Caco-2 (cell line): Measurements from ENCODE around the gene ACAA1. TPM values are rescaled to one million over a fixed set of nuclear protein-coding genes. Genes with fewer than 3 reads are reported as not detected.
A peak's percentile ranks its signal among the peaks of the same experiment; 100 is the strongest.

ENCODE experiments used
- BruUV-seq: library from RNA; stranded (reverse); fragments of 400-500 nt; replicated peaks from 2 replicates; lab custom pipeline; 2021; lab: Mats Ljungman, UMichigan
- CTCF ChIA-PET: fragments of 300-600 bp; sonication (Branson Sonifier 250); formaldehyde crosslinking; loops from one replicate; lab custom pipeline; 2022; ENCODE audit warnings: antibody characterized with exemption; lab: Charles Lee
- POLR2A ChIA-PET: fragments of 300-600 bp; sonication (Branson Sonifier 250); formaldehyde crosslinking; loops from one replicate; lab custom pipeline; 2022; ENCODE audit warnings: antibody characterized with exemption; lab: Charles Lee
- DNase-seq, 2 experiments: peaks; one replicate each; pipeline versions ENCODE4 v3.0.0 to v3.0.0-alpha.2; 2020 to 2022
- H3K27me3 ChIP-seq: replicated peaks from 2 replicates; pipeline ENCODE4 v1.6.0; 2011; ENCODE audit warnings: low read length; ENCODE audit not compliant: control insufficient read depth, insufficient read depth
- H3K36me3 ChIP-seq: 2 replicates; pipeline ENCODE4 v1.5.1; 2011; ENCODE audit warnings: low read length; ENCODE audit not compliant: control insufficient read depth, insufficient read depth
- H3K4me1 ChIP-seq: fragments of 250-450 bp; sonication (Bioruptor Pico); 2 replicates; pipeline ENCODE4 v1.5.1; 2020; ENCODE audit warnings: mild to moderate bottlenecking
- H3K4me3 ChIP-seq: 2 replicates; pipeline ENCODE4 v1.5.1; 2011; ENCODE audit warnings: low read depth, mild to moderate bottlenecking, control low read depth, low read length
- H3K9me3 ChIP-seq: fragments of 250-450 bp; sonication (Bioruptor Pico); 2 replicates; pipeline ENCODE4 v1.5.1; 2020; ENCODE audit warnings: mild to moderate bottlenecking, moderate library complexity
- H3K27ac Mint-ChIP-seq: one replicate; pipeline ENCODE4 v1.8.0; 2022; ENCODE audit warnings: mixed read lengths; ENCODE audit not compliant: unreplicated experiment
- H3K27me3 Mint-ChIP-seq: one replicate; pipeline ENCODE4 v1.8.0; 2022; ENCODE audit warnings: mixed read lengths; ENCODE audit not compliant: insufficient read depth, unreplicated experiment
- H3K36me3 Mint-ChIP-seq: one replicate; pipeline ENCODE4 v1.8.0; 2022; ENCODE audit warnings: mild to moderate bottlenecking, mixed read lengths; ENCODE audit not compliant: insufficient read depth, unreplicated experiment
- H3K4me1 Mint-ChIP-seq: one replicate; pipeline ENCODE4 v1.8.0; 2022; ENCODE audit warnings: low read depth, mixed read lengths; ENCODE audit not compliant: unreplicated experiment
- H3K4me3 Mint-ChIP-seq: one replicate; pipeline ENCODE4 v1.8.0; 2022; ENCODE audit warnings: mild to moderate bottlenecking, moderate library complexity, mixed read lengths; ENCODE audit not compliant: unreplicated experiment
- H3K9me3 Mint-ChIP-seq: one replicate; pipeline ENCODE4 v1.8.0; 2022; ENCODE audit warnings: mixed read lengths; ENCODE audit not compliant: unreplicated experiment
- intact Hi-C: fragments of 100-400 bp; cut with micrococcal nuclease; formaldehyde crosslinking; loops from one replicate; pipeline ENCODE4 v1.10.0; 2022; ENCODE audit not compliant: unreplicated experiment
- total RNA-seq: library from RNA; stranded (reverse); gene quantifications from 2 replicates; pipeline ENCODE4 v1.2.3, GENCODE V29; 2022
- TF ChIP-seq, protein P1 (sequence below), 2 experiments: fragments of 200-600 bp in 1 of 2; IDR thresholded peaks; 1 replicate in 1 of 2; 2 replicates in 1 of 2; pipeline versions ENCODE4 v1.5.1 to v1.8.0; 2011 to 2022; ENCODE audit warnings: antibody characterized with exemption in 1 of 2, control low read depth in 1 of 2, inconsistent platforms in 1 of 2, low read depth in 1 of 2, low read length in 1 of 2, mild to moderate bottlenecking in 1 of 2, moderate library complexity in 1 of 2; ENCODE audit not compliant: insufficient read depth in 1 of 2, severe bottlenecking in 1 of 2, unreplicated experiment in 1 of 2

Gene ACAA1
- total RNA-seq, 1 experiment from 2014 or later, result 139 TPM

DNA sequence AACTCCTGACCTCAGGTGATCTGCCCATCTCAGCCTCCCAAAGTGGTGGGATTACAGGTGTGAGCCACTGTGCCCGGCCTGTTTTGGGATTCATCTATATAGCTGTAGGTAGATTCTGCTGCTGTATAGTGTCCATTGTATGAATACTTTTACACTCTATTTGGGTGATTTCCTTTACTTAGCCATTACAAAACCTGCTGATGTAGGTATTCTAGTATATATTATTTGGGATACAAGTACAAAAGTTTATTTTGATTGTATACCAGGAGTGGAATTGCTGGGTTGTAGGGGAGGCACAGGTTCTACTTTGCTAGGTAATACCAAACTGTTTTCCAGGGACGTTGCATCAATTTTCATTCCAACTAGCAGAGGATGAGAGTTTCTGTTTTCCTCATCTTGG, 18.9 kb upstream of the ACAA1 start:
- intact Hi-C loops, result no loop called here
- Histone ChIP-seq H3K9me3 (no peaks in the 10 kb centered on the region), H3K27me3 (no peaks in the 10 kb centered on the region), H3K4me1 (peaks cover 15% of the 10 kb centered on the region), H3K4me3 (no peak overlapping the region), H3K36me3 (no peaks in the 10 kb centered on the region)
- no peak overlapping the region for H3K4me3 Mint-ChIP-seq
- TF ChIP-seq, protein P1, sequence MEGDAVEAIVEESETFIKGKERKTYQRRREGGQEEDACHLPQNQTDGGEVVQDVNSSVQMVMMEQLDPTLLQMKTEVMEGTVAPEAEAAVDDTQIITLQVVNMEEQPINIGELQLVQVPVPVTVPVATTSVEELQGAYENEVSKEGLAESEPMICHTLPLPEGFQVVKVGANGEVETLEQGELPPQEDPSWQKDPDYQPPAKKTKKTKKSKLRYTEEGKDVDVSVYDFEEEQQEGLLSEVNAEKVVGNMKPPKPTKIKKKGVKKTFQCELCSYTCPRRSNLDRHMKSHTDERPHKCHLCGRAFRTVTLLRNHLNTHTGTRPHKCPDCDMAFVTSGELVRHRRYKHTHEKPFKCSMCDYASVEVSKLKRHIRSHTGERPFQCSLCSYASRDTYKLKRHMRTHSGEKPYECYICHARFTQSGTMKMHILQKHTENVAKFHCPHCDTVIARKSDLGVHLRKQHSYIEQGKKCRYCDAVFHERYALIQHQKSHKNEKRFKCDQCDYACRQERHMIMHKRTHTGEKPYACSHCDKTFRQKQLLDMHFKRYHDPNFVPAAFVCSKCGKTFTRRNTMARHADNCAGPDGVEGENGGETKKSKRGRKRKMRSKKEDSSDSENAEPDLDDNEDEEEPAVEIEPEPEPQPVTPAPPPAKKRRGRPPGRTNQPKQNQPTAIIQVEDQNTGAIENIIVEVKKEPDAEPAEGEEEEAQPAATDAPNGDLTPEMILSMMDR (IDR thresholded peaks at IDR 0.05; ENCODE audit: insufficient read depth in 1 of 2, low read depth in 1 of 2, low read length in 1 of 2, severe bottlenecking in 1 of 2, unreplicated experiment in 1 of 2), result no peak
- no peaks in the 10 kb centered on the region for H3K36me3 Mint-ChIP-seq
- ChIA-PET POLR2A (no interaction called here), CTCF (no interaction called here)
- H3K9me3 Mint-ChIP-seq, result no peaks in the 10 kb centered on the region
- no peak overlapping the region for H3K27ac Mint-ChIP-seq
- BruUV-seq, result no TSS peak
- H3K4me1 Mint-ChIP-seq, result no peaks in the 10 kb centered on the region
- DNase-seq, result no peak
- H3K27me3 Mint-ChIP-seq, result no peaks in the 10 kb centered on the region

DNA sequence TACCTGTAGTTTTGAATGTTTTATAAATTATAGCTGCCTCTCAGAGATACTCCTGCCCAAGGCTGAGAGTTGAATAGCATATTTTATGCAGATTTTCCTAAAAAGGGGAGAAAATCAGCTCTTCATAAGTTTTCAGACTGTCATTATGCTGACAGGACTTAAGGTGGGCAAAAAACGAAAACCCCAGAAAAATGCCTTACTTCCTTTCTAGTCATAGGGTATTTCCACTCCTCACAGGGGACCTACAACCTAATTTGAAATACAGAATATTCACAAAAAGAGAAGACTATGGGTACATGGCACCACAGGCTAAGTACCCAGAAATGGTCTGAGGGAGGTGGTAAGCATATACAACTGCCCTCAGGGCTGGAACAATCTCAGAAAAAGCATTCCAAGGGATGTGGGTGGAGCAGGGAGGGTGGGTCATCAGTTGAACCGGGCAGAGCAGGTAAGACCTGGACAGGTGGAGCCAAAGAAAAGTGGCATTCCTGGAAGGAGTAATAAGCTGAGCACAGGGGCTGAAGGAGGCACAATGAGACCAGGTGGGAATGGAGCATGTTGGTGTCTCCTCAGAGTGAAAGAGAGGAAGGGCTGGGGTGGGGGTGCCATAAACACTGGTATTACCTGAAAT, 17.8 kb upstream of the ACAA1 start:
- H3K27ac Mint-ChIP-seq, result no peak overlapping the region

DNA sequence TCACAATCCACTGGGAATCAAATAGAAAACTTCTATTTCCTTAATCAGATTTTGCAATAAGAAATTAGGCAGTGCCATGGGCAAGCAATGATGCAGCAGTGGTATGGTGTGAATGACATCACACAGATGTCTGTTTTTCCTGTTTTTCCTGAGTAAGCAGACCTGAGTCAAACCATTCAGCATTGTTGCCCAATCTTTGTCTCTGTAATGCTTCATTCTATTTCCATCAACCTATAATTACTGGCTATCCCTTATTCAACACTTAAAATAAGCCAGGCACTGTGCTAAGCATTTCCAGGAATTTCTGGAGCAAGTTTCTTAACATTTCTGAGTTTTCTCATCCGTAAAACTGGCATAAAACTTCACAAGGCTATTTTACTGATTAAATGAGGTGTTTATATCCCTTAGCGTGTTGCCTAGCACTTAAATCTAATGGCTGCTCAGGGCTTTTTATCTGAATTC, 17.1 kb upstream of the ACAA1 start:
- H3K36me3 ChIP-seq, result no peaks in the 10 kb centered on the region
- Mint-ChIP-seq H3K27me3 (no peaks in the 10 kb centered on the region), H3K9me3 (no peaks in the 10 kb centered on the region), H3K4me1 (no peaks in the 10 kb centered on the region), H3K36me3 (no peaks in the 10 kb centered on the region), H3K4me3 (no peak overlapping the region), H3K27ac (no peak overlapping the region)
- no peak overlapping the region for H3K4me3 ChIP-seq
- ChIA-PET CTCF (interaction anchor here (1.4 kb wide), 1 partner anchor 9 kb away, joined by 4 read pairs; no protein-coding TSS in a partner anchor), POLR2A (no interaction called here)
- TF ChIP-seq, protein P1 (IDR thresholded peaks at IDR 0.05; ENCODE audit: insufficient read depth in 1 of 2, low read depth in 1 of 2, low read length in 1 of 2, severe bottlenecking in 1 of 2, unreplicated experiment in 1 of 2), result no peak
- no peaks in the 10 kb centered on the region for H3K27me3 ChIP-seq
- H3K9me3 ChIP-seq, result no peaks in the 10 kb centered on the region
- DNase-seq, result peak in 1 of 2 experiments; percentile 19
- peaks cover 15% of the 10 kb centered on the region for H3K4me1 ChIP-seq
- BruUV-seq, result no TSS peak
- intact Hi-C loops, result no loop called here

More for the DNA sequence above, 17.8 kb upstream of the ACAA1 start:
- H3K4me1 ChIP-seq, result peaks cover 15% of the 10 kb centered on the region
- no peaks in the 10 kb centered on the region for H3K27me3 Mint-ChIP-seq
- no peak overlapping the region for H3K4me3 Mint-ChIP-seq
- POLR2A ChIA-PET, result interaction anchor here (0.6 kb wide), 1 partner anchor 10 kb away, joined by 3 read pairs; the partner anchor contains the start of gene OXSR1
- BruUV-seq, result no TSS peak
- no peaks in the 10 kb centered on the region for H3K27me3 ChIP-seq
- intact Hi-C loops, result no loop called here
- H3K9me3 ChIP-seq, result no peaks in the 10 kb centered on the region
- H3K9me3 Mint-ChIP-seq, result no peaks in the 10 kb centered on the region
- H3K4me3 ChIP-seq, result no peak overlapping the region
- TF ChIP-seq, protein P1 (IDR thresholded peaks at IDR 0.05; ENCODE audit: insufficient read depth in 1 of 2, low read depth in 1 of 2, low read length in 1 of 2, severe bottlenecking in 1 of 2, unreplicated experiment in 1 of 2), result no peak
- no peaks in the 10 kb centered on the region for H3K4me1 Mint-ChIP-seq
- H3K36me3 Mint-ChIP-seq, result no peaks in the 10 kb centered on the region
- no peaks in the 10 kb centered on the region for H3K36me3 ChIP-seq
- DNase-seq, result peak; percentile 47 to 69
- CTCF ChIA-PET, result interaction anchor here (1.4 kb wide), 1 partner anchor 9 kb away, joined by 4 read pairs; no protein-coding TSS in a partner anchor
